GM19240 (cell line): Measurements from ENCODE around the gene DGUOK.

Experiments
- DNase-seq: peaks from one replicate; pipeline ENCODE4 v3.0.0; 2011; ENCODE audit warnings: low spot score; ENCODE audit not compliant: insufficient read length

Gene DGUOK

GRCh38 chr2:73997813-73998212 lies 71.1 kb downstream of the DGUOK start:
- DNase-seq: no peak

GRCh38 chr2:73998451-73998850 lies 71.8 kb downstream of the DGUOK start:
- DNase-seq: no peak

GRCh38 chr2:73998933-73999332 lies 72.3 kb downstream of the DGUOK start:
- no peak for DNase-seq

GRCh38 chr2:73999881-74000597 lies 73.4 kb downstream of the DGUOK start:
- no peak for DNase-seq

GRCh38 chr2:74000666-74001065 lies 74.0 kb downstream of the DGUOK start:
- no peak for DNase-seq

GRCh38 chr2:74001121-74001520 lies 74.4 kb downstream of the DGUOK start:
- no peak for DNase-seq

- DNase-seq: no peak
Observed at GRCh38 chr2:74001781-74002504, 75.3 kb downstream of the DGUOK start.

GRCh38 chr2:74002505-74003421 lies 76.1 kb downstream of the DGUOK start:
- DNase-seq: peak; percentile 75

GRCh38 chr2:74003494-74004211 lies 77.0 kb downstream of the DGUOK start:
- no peak for DNase-seq

- DNase-seq: no peak
Observed at GRCh38 chr2:74004212-74005182, 77.8 kb downstream of the DGUOK start.

GRCh38 chr2:74005786-74006185 lies 79.1 kb downstream of the DGUOK start:
- DNase-seq: no peak

GRCh38 chr2:74006459-74006858 lies 79.8 kb downstream of the DGUOK start:
- DNase-seq: no peak

GRCh38 chr2:74007121-74007520 lies 80.4 kb downstream of the DGUOK start:
- DNase-seq: no peak

GRCh38 chr2:74007711-74008110 lies 81.0 kb downstream of the DGUOK start:
- DNase-seq: no peak
